GM19035 (cell line): ENCODE measurements around the gene RNU5B-1.

Experiments
- ATAC-seq: cut with Tn5 transposase; IDR thresholded peaks from one replicate; pipeline ENCODE4 v1.9.1; 2021; ENCODE audit not compliant: unreplicated experiment

RNU5B-1 gene

DNA sequence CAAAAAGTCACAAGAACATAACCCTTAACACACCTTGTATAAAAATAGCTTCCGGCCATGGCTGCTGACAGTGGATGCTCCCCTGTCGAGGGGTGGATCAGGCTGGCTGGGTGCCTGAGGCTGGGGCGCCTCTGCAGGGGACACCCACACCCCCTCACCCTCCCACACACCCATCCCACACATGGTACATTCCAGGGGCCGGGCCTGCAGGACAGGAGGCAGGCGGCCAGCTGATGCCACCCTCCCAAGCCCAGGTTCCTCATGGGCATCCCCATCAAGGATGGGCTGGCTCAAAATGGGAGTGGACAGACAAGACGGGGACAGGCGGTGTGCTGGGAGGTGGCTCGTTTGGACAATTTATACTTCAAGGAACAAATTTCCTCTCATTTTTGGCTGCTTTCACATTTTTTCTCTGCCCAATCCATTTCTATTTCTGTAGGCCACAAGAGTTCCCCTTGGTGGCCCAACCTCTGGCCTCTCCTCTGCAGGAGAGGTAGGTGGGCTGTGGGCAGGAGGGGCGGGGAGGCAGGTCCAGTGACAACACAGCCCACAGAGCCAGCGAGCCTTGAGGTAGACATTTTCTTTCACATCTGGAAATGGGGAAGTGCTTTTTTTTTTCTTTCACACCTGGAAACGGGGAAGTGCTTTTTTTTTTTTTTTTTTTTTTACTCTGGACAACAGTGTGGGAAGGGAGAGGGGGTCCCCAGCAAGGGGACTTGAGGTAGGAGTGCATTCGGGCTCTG lies 23.3 kb downstream of the RNU5B-1 start:
- ATAC-seq, result no peak

GRCh38 chr15:65328506-65329287 lies 24.2 kb downstream of the RNU5B-1 start:
- no peak for ATAC-seq

DNA sequence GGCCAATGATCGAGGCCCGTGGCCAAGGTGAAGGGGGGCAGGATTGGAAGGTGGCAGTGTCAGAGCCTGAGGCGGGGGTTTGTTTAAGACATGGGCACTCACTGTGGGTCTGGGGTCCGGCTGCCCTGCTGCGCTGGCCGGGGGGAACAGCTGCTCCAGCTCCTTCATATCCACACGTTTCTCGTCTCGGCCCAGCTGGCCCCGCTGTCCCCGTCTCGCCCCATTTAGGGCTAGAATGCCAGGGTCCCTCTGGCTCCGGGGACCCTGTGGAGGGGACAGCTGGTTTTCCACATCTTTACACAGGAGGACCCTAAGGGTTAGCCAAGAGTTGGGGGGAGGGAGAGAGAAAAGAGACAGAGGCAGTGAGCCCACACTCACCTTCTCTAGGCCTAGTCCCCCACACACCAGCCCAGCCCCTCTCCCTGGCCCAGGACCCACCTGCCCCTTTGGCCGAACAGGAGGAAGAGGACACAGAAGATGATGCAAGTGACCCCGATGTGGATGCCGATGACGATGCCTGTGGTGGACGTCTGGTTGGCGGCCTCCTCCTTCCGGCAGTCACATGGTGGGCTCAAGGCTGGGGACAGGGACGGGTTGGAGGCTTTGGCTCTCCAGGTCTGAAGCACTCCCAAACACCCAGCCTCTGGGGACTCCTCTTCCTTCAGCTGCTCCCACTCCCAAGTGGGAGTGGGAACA lies 25.0 kb downstream of the RNU5B-1 start:
- ATAC-seq, result no peak

GRCh38 chr15:65329984-65330735 lies 25.7 kb downstream of the RNU5B-1 start:
- ATAC-seq, result no peak

DNA sequence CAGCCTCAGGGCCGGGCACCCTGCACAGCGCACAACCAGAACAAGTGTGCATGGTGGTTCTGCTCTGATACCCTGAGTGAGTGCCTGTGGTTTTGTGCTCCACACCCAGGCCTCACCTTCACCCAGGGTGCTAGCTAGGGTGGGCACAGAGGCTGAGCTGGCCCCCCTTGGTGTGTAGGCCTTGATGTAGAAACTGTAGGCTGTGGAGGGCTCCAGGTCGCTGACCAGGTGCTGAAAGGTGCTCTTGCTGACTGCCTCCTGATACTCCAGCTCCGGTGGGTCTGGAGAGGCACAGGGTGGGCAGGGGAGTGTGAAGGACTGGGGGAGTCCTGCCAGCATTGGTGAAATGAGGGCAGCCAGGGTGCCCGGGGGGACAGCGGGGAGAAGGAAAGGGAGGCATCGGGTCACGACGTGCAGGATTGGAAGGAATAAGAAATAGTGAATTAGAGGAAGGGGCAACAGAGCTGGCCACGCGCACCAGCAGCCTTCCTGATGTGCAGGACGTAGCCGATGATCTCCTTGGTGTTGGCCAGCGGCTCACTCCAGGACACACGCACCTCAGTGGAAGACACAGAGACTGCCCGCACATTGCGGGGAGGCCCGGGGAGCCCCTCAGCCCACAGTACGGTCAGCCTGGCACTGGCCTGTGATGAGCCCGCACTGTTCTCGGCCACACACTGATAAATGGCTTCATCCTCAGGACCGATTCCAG lies 26.6 kb downstream of the RNU5B-1 start:
- no peak for ATAC-seq

DNA sequence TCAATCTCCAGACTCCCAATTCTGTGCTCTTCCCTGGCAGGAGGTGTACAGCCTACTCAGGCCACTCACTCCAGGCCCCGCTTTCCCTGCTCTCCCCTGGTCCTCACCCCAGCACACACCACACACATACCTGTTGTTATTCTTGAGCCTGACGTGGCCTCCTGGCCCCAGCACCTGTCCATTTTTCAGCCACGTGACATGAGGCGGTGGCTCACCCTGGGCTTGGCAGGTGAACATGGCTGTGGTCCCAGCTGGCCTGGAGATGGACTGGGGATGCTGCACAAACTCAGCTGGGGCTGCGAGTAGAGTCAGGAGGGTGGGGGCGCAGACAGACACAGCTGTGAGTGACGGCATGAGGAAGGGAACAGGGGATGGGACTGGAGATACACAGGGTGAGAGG lies 27.3 kb downstream of the RNU5B-1 start:
- no peak for ATAC-seq

DNA sequence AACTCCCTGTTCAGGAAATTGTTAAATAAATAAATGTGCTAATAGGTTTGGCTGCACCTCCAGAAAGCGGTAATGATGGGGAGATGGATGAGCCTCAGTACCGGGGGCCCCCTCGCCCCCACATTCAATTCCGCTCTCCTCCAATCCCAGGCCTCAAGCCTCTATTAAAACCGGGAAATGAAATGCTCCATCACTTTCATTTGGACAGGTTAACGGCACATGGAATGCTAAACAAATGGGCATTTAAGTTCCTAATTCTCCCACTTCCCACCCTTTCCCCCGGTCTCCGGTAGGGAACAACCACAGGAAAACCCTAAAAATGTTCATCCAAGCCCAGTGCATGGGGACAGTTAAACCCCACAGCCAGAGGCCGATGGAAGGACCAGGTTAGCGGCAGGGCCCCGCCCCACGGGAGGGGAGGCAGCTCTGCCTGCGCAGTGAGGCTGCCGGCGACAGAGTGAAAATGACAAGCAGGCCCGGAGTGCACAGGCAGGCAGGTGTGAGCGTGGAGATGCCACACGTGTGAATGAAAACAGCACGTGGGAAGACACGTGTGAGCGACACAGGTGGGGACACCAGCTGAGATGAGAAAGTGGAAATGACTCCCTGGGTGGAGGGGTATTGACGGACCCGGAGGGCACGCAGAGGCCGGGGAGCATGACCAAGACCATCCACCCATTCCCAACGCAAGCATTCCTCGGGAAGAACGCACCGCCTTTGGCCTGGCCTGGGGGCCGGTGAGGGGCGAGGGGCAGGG lies 28.1 kb downstream of the RNU5B-1 start:
- ATAC-seq, result no peak

DNA sequence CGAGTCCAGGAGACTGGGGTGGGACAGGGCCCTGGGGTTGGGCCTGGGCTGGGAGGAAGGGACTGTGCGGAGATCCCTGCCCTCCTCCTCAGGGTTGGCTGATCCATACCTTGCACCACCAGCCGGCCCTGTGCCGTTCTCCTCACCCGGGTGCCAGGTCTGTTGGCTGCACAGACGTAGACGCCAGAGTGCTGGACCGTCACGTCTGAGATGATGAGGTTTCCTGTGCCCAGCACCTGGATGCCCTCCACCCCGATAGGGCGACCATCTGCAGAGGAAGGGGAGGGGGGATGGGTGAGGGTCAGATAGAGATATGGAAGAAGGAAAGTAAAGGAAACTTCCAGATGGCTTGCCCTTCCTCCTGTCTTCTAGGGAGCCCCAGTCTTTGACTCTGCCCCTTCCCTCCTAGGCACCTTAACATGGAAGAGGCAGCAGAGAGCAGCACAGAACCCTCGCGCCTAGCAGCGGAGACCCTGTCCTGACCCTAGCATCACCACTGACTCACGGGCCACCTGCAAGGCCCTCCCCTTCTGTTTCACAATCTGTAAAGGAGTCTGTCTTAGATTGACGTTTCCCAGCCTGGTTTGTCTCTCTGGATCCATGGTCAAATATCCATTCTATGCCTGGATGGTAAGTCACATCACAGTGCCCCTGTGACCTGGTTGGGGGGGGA lies 28.8 kb downstream of the RNU5B-1 start:
- ATAC-seq, result no peak

GRCh38 chr15:65333856-65334255 lies 29.4 kb downstream of the RNU5B-1 start:
- no peak for ATAC-seq

GRCh38 chr15:65334586-65335231 lies 30.2 kb downstream of the RNU5B-1 start:
- no peak for ATAC-seq

DNA sequence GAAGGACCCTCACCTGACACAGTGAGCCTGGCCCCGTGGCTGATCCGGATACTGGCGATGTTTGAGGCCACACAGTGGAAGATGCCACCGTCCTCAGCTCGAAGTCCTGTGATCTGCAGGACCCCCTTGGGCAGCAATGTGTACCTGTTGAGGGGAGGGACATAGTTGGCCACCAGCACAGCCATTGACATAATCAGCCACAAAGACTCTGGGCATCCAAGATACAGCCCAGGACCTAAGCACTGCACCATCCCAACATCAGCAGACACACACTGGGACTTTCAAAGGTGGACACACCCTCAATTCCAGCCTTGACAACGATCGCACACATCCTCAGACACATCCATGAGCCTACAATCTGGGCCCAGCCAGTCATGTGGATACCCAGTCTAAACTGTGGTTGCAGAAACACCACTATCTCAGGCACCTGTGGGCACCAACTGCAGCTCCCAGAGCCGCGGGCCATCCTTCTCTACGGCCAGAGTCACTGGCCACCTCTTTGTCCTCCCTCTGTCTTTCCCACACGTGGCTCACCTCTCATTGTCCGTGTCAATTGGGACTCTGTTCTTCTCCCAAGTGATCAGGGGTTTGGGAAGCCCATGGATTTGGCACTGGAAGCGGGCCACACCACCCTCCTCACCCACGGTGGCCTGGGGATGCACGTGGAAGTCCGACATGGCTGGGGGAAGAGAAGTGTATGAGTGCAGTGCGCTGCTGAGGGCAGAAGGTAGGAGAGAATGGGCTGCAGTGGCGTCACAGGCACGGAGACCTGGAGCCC lies 31.0 kb downstream of the RNU5B-1 start:
- no peak for ATAC-seq

DNA sequence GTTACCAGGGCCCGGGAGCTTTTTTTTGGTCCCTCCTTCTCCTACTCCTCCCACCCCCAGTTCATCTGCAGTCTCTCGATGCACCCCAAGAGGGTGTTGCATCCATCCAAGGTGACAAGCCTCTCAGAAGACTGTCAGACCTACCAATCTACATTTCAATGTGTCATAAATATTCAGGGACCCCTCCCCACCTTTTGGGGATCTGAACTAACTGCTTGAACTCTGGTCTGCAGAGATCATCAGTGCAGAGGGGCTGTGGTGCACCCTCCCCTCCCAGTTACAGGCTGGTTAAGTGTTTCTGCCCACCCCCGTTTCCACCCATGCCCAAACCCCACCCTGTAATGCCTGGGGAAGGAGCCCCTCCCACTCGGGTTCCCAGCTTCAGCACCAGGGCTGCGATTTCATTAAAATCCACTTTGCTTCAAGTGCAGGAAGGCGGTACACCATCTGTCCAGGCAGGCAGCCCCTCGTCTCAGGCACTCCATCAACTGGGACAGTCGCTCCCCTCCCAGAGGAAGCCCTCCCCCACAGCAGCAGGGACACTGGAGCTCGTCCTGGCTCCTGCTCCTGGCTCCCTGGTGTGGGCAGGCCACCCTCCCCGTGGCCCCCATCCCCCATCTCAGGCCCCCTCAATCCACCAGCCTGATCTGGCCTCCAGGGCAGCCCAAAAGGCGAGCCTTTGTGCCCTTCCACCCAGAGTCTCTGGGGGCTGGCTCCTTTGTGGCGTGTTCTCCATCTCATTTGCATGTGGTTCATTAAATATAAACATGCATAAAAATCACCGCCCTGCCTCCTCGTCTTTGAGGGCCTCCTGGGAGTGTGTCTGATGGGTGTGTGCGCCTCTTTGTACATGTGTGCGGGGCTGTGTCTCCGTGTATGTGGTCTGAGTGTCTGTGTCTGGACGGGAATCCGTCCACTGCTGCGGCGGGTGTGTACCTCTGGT lies 32.3 kb downstream of the RNU5B-1 start:
- ATAC-seq, result no peak

GRCh38 chr15:65337436-65338070 lies 33.1 kb downstream of the RNU5B-1 start:
- no peak for ATAC-seq

DNA sequence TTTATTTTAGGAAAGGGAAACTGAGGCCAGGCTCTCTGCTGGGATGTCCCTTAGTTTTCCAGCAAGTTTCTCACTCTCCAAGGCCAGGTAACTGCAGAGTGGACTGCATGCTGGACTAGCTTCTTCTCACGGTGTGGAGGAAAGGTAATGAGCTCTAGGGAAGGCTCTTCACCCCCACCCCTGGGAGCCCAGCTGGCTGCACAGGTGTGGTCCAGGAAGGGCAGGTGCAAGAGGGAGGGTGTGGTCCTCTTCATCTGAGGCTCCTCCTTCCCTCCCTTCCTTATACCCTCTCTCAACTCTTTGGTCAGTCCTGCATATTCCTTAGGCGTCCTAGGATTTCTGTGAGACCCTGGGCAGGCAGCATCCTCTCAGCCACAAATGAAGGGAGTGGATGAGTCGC lies 33.9 kb downstream of the RNU5B-1 start:
- no peak for ATAC-seq

GRCh38 chr15:65338823-65339222 lies 34.3 kb downstream of the RNU5B-1 start:
- ATAC-seq, result no peak

GRCh38 chr15:65339416-65339815 lies 34.9 kb downstream of the RNU5B-1 start:
- ATAC-seq, result no peak
